Testis (tissue), 3 donors: ENCODE measurements around the gene TTC7B. TPM values are rescaled to one million over a fixed set of nuclear protein-coding genes. Genes with fewer than 3 reads are reported as not detected.

Experiments used
- DNase-seq: peaks from one replicate; pipeline ENCODE4 v3.0.0-alpha.2; 2019
- H3K27ac ChIP-seq, 2 donors: fragments of 200-600 bp; sonication (generic); one replicate each; pipeline ENCODE4 v1.5.1; 2019
- H3K27me3 ChIP-seq: fragments of 200-600 bp; sonication (generic); one replicate; pipeline ENCODE4 v1.5.1; 2019
- H3K36me3 ChIP-seq: fragments of 200-600 bp; sonication (generic); one replicate; pipeline ENCODE4 v1.5.1; 2017; ENCODE audit warnings: low read depth; ENCODE audit errors: missing control alignments
- H3K4me1 ChIP-seq: fragments of 200-600 bp; sonication (generic); one replicate; pipeline ENCODE4 v1.5.1; 2019
- H3K4me3 ChIP-seq, 2 donors: fragments of 200-600 bp; sonication (generic); one replicate each; pipeline ENCODE4 v1.5.1; 2017 to 2019
- H3K9me3 ChIP-seq: fragments of 200-600 bp; sonication (generic); one replicate; pipeline ENCODE4 v1.5.1; 2017
- POLR2A ChIP-seq: fragments of 450-650 bp; IDR thresholded peaks from one replicate; pipeline ENCODE4 v1.6.1; 2017; ENCODE audit warnings: antibody characterized with exemption, mild to moderate bottlenecking, moderate library complexity
- WGBS, 2 donors: methylation state at CpG; one replicate each; pipeline ENCODE4 v1.1.5; 2018; 5-methylcytosine and 5-hydroxymethylcytosine counted together
- intact Hi-C: fragments of 100-400 bp; cut with DNase I; formaldehyde crosslinking; loops from one replicate; pipeline ENCODE4 v1.15.1; 2023; ENCODE audit warnings: low total_unique reads
- polyA plus RNA-seq: library from polyadenylated mRNA; stranded (reverse); fragments of 350-450 nt; fragmentation: Illumina TruSeq; extraction: RNeasy Lipid Tissue Mini Kit (QIAGEN cat#74804); gene quantifications from one replicate; pipeline ENCODE4 v1.2.3, GENCODE V29; 2014; ENCODE audit warnings: low read depth, low replicate concordance; ENCODE audit not compliant: insufficient read depth
- total RNA-seq, 2 donors: library from RNA; depleted of rRNA; stranded (reverse); fragments of >200 nt; gene quantifications; one replicate each; pipeline ENCODE4 v1.2.3, GENCODE V29; 2016
- TF ChIP-seq, protein P1 (sequence below), 3 experiments: fragments of 450-650 bp in 2 of 3; fragments of 200-600 bp in 1 of 3; sonication (generic) in 1 of 3; IDR thresholded peaks; one replicate each; pipeline ENCODE4 v1.5.1; 2016 to 2019; ENCODE audit warnings: antibody characterized with exemption in 3 of 3, mild to moderate bottlenecking in 2 of 3, moderate library complexity in 1 of 3

The TTC7B gene
- total and polyA plus RNA-seq, 3 donors from 2014 or later, result 11.3 to 17.0 (median 12.1) TPM

DNA sequence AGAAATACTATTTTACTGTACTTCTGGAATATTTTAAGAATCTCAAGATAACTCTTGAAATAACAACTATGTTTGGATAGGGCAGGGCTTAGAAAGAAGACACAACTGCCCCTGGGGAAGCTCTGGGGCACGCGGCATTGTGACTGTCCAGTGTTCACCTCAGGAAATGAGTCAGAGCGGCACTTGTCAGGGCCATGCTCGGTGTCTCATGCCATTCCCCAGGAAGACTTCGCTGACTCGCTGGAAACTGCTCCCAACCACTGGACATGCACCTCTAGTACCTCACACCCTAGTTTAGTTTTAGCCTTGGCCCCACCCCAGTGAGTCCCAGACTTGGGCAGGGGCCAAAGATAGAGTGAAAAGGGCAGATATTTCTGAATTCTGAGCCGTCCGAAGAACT, 192.0 kb downstream of the TTC7B start:
- no peaks in the 10 kb centered on the region for H3K36me3 ChIP-seq
- no peak overlapping the region for H3K27ac ChIP-seq
- DNase-seq, result no peak
- intact Hi-C loops, result no loop called here
- H3K4me3 ChIP-seq, result no peak overlapping the region
- TF ChIP-seq POLR2A, result no peak
- TF ChIP-seq, protein P1, sequence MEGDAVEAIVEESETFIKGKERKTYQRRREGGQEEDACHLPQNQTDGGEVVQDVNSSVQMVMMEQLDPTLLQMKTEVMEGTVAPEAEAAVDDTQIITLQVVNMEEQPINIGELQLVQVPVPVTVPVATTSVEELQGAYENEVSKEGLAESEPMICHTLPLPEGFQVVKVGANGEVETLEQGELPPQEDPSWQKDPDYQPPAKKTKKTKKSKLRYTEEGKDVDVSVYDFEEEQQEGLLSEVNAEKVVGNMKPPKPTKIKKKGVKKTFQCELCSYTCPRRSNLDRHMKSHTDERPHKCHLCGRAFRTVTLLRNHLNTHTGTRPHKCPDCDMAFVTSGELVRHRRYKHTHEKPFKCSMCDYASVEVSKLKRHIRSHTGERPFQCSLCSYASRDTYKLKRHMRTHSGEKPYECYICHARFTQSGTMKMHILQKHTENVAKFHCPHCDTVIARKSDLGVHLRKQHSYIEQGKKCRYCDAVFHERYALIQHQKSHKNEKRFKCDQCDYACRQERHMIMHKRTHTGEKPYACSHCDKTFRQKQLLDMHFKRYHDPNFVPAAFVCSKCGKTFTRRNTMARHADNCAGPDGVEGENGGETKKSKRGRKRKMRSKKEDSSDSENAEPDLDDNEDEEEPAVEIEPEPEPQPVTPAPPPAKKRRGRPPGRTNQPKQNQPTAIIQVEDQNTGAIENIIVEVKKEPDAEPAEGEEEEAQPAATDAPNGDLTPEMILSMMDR (IDR thresholded peaks at IDR 0.05), result no peak
- H3K4me1 ChIP-seq, result peaks cover 36% of the 10 kb centered on the region
- H3K9me3 ChIP-seq, result no peaks in the 10 kb centered on the region
- WGBS, 2 donors, result 58 to 70% methylated on average over 8 of the region's 8 CpGs
- H3K27me3 ChIP-seq, result no peaks in the 10 kb centered on the region

DNA sequence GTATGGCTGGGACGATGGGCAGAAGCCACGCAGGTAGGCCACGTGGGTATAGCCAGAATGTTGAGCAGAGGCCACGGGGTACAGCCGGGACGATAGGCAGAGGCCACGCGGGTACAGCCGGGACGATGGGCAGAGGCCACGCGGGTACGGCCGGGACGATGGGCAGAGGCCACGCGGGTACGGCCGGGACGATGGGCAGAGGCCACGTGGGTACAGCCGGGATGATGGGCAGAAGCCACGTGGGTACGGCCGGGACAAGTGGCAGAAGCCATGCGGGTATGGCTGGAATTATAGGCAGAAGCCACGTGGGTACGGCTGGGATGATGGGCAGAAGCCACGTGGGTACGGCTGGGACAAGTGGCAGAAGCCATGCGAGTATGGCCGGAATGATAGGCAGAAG, 195.0 kb downstream of the TTC7B start:
- Histone ChIP-seq H3K27me3 (no peaks in the 10 kb centered on the region), H3K27ac (no peak overlapping the region), H3K4me1 (peaks cover 10% of the 10 kb centered on the region), H3K4me3 (no peak overlapping the region), H3K9me3 (no peaks in the 10 kb centered on the region), H3K36me3 (no peaks in the 10 kb centered on the region)
- TF ChIP-seq, protein P1 (IDR thresholded peaks at IDR 0.05), result no peak
- TF ChIP-seq POLR2A, result no peak
- WGBS, 2 donors, result 93 to 94% methylated on average over 32 of the region's 32 CpGs
- DNase-seq, result no peak
- intact Hi-C loops, result no loop called here

DNA sequence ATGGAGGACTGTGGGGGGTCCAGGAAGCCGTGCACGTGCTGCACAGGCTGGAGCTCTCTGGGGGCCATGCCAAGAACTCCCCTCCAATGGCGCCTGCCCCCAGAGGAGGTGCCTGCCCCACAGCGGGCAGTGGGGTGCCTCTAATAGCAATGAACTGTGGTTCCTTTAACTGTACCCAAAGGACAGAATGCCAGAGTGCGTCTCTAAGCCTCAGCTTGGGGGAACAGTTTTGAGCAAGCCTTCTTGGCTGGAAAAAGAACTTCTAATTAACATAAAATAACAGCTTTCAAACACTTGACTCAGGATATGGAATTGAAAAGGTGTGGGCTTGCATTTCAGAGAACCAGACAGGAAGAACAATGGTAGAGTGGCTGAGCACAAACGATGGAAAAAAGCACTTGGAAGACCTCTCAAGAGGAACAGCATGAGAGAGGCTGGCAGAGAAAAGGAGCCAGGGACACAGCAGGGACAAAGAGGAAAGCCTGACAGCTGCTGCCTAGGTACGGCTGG, 195.6 kb downstream of the TTC7B start:
- TF ChIP-seq, protein P1 (IDR thresholded peaks at IDR 0.05), result no peak
- no peak for TF ChIP-seq POLR2A
- Histone ChIP-seq H3K4me3 (no peak overlapping the region), H3K36me3 (no peaks in the 10 kb centered on the region), H3K27me3 (no peaks in the 10 kb centered on the region), H3K9me3 (no peaks in the 10 kb centered on the region), H3K27ac (no peak overlapping the region), H3K4me1 (peaks cover 10% of the 10 kb centered on the region)
- WGBS, 2 donors, result 90 to 92% methylated on average over 7 of the region's 7 CpGs
- intact Hi-C loops, result no loop called here
- no peak for DNase-seq

DNA sequence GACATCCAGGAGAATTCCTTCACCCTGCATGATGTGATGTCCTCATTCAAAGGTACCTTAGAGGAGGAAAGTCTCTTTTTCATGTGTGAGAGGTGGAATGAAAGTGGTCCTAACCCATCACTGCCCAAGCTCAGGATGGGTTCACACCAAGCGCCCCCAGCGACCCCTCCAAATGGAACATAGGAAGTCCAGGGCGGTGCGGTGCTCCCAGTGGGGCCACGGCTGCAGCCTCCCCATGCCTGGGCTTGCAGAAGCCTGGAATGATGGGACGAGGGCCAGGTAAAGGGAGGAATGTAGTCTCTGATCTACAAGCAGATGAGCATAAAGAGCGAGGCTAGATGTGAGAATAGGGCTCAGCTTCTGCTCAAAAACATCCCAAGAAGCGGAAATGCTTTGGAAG, 196.3 kb downstream of the TTC7B start:
- Histone ChIP-seq H3K36me3 (no peaks in the 10 kb centered on the region), H3K4me1 (peaks cover 8% of the 10 kb centered on the region), H3K4me3 (no peak overlapping the region), H3K9me3 (no peaks in the 10 kb centered on the region), H3K27ac (no peak overlapping the region), H3K27me3 (no peaks in the 10 kb centered on the region)
- intact Hi-C loops, result no loop called here
- WGBS, 2 donors, result 94 to 96% methylated on average over 8 of the region's 8 CpGs
- TF ChIP-seq, protein P1 (IDR thresholded peaks at IDR 0.05), result no peak
- TF ChIP-seq POLR2A, result no peak
- no peak for DNase-seq

DNA sequence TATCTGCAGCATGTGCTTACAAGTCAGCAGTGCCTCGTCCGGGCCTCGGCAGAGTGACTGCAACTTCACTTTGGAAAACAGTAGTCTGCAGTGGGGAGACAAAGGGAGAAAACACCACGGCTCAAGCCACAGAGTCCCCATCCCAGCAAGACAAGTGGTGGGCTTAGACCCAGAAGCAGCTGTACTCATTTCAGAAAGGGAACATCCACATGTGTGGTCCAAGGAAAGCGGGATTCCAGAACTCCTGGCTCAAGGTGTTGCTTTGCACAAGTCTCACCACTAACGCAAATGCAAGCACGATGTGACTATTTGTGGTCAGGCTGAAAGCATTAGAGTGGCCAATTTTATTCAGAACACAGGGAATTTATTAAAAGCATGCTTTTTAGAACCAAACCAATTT, 198.3 kb downstream of the TTC7B start:
- intact Hi-C loops, result no loop called here
- no peak overlapping the region for H3K27ac ChIP-seq
- H3K36me3 ChIP-seq, result no peaks in the 10 kb centered on the region
- H3K27me3 ChIP-seq, result no peaks in the 10 kb centered on the region
- no peaks in the 10 kb centered on the region for H3K9me3 ChIP-seq
- H3K4me3 ChIP-seq, result no peak overlapping the region
- DNase-seq, result no peak
- no peaks in the 10 kb centered on the region for H3K4me1 ChIP-seq
- TF ChIP-seq POLR2A, result no peak
- TF ChIP-seq, protein P1 (IDR thresholded peaks at IDR 0.05), result no peak
- 69 to 77% methylated on average over 5 to 7 of the region's 7 CpGs for WGBS, 2 donors
